Endothelial cell of umbilical vein (primary cell): Measurements from ENCODE around the gene TAS2R38. TPM values are rescaled to one million over a fixed set of nuclear protein-coding genes. Genes with fewer than 3 reads are reported as not detected.

Source experiments
- BruUV-seq: library from RNA; stranded (reverse); fragments of 400-500 nt; replicated peaks from 2 replicates; lab custom pipeline; 2021; lab: Mats Ljungman, UMichigan
- CTCF ChIA-PET: fragments of 300-600, 350-600 bp; sonication (Branson Sonifier 250); formaldehyde crosslinking; loops from one replicate; lab custom pipeline; 2021; ENCODE audit warnings: antibody characterized with exemption, inconsistent platforms; lab: Charles Lee
- POLR2A ChIA-PET: fragments of 300-600, 350-600 bp; sonication (Branson Sonifier 250); formaldehyde crosslinking; loops from one replicate; lab custom pipeline; 2021; ENCODE audit warnings: antibody characterized with exemption, inconsistent platforms; lab: Charles Lee
- DNase-seq: peaks from one replicate; pipeline ENCODE4 v3.0.0-alpha.2; 2011; ENCODE audit warnings: low read depth, low spot score
- FAIRE-seq: peaks from 2 replicates; lab custom pipeline; 2011; peaks lifted over from hg19 to GRCh38; lab: Jason Lieb, UNC
- H2AFZ ChIP-seq: 2 replicates; pipeline ENCODE4 v1.6.0; 2012; ENCODE audit warnings: low read depth, low read length, control low read depth, inconsistent platforms
- H3K27ac ChIP-seq: 2 replicates; pipeline ENCODE4 v1.5.1; 2011; ENCODE audit warnings: low read depth, mild to moderate bottlenecking, control low read depth, low read length, moderate library complexity; ENCODE audit not compliant: insufficient read depth
- H3K27me3 ChIP-seq, 2 experiments: 2 replicates each; pipeline versions ENCODE4 v1.6.0 to v1.6.1; 2011; ENCODE audit warnings: low read length in 2 of 2, mixed read lengths in 1 of 2; ENCODE audit not compliant: control insufficient read depth in 2 of 2, insufficient read depth in 2 of 2
- H3K36me3 ChIP-seq, 2 experiments: 2 replicates in 1 of 2; 3 replicates in 1 of 2; pipeline ENCODE4 v1.5.1; 2011; ENCODE audit warnings: low read length in 2 of 2, mild to moderate bottlenecking in 1 of 2, moderate library complexity in 1 of 2; ENCODE audit not compliant: control insufficient read depth in 2 of 2, insufficient read depth in 2 of 2; ENCODE audit errors: extremely low read depth in 1 of 2
- H3K4me1 ChIP-seq: 3 replicates; pipeline ENCODE4 v1.5.1; 2011; ENCODE audit warnings: mild to moderate bottlenecking, low read length; ENCODE audit not compliant: control insufficient read depth, insufficient read depth; ENCODE audit errors: extremely low read depth
- H3K4me2 ChIP-seq: 2 replicates; pipeline ENCODE4 v1.6.1; 2011; ENCODE audit warnings: low read length, control low read depth, mixed read lengths; ENCODE audit not compliant: insufficient read depth
- H3K4me3 ChIP-seq, 3 experiments: fragments of 200-600 bp in 1 of 3; sonication (generic), shearing (Covaris generic) in 1 of 3; replicated peaks in 1 of 3; 2 replicates each; pipeline ENCODE4 v1.5.1; 2011 to 2016; ENCODE audit warnings: control low read depth in 3 of 3, low read length in 3 of 3, mild to moderate bottlenecking in 2 of 3, inconsistent platforms in 1 of 3, low read depth in 1 of 3, moderate library complexity in 1 of 3; ENCODE audit not compliant: insufficient read depth in 1 of 3
- H3K79me2 ChIP-seq: 2 replicates; pipeline ENCODE4 v1.6.0; 2012; ENCODE audit warnings: low read length, inconsistent platforms; ENCODE audit not compliant: control insufficient read depth, insufficient read depth
- H3K9ac ChIP-seq: replicated peaks from 2 replicates; pipeline ENCODE3; 2011; ENCODE audit warnings: low read length, control low read depth; ENCODE audit not compliant: insufficient read depth; ENCODE audit errors: extremely low read depth
- H3K9me1 ChIP-seq: replicated peaks from 3 replicates; pipeline ENCODE4 v1.6.0; 2011; ENCODE audit warnings: mild to moderate bottlenecking, low read length; ENCODE audit not compliant: control insufficient read depth, insufficient read depth; ENCODE audit errors: extremely low read depth
- H3K9me3 ChIP-seq: replicated peaks from 2 replicates; pipeline ENCODE4 v1.5.1; 2012; ENCODE audit warnings: low read length, inconsistent platforms; ENCODE audit not compliant: control insufficient read depth, insufficient read depth
- H4K20me1 ChIP-seq: replicated peaks from 2 replicates; pipeline ENCODE3; 2011; ENCODE audit warnings: mild to moderate bottlenecking, low read length; ENCODE audit not compliant: control insufficient read depth, insufficient read depth; ENCODE audit errors: extremely low read depth
- CTCF ChIP-seq, 2 donors: IDR thresholded peaks; 1 replicate in 1 of 2; 2 replicates in 1 of 2; pipeline ENCODE4 v1.5.1; 2011; ENCODE audit warnings: low read length in 2 of 2, mild to moderate bottlenecking in 2 of 2, moderate library complexity in 2 of 2, control low read depth in 1 of 2, inconsistent platforms in 1 of 2, low read depth in 1 of 2; ENCODE audit not compliant: insufficient read depth in 1 of 2; ENCODE audit errors: extremely low read depth in 1 of 2
- EZH2 ChIP-seq: IDR thresholded peaks from 2 replicates; pipeline ENCODE4 v1.6.1; 2012; ENCODE audit warnings: borderline replicate concordance, low read depth, mild to moderate bottlenecking, moderate library complexity, low read length, inconsistent platforms; ENCODE audit not compliant: severe bottlenecking
- FOS ChIP-seq: IDR thresholded peaks from 2 replicates; pipeline ENCODE4 v1.6.1; 2011; ENCODE audit warnings: mild to moderate bottlenecking, low read length, moderate library complexity, borderline replicate concordance; ENCODE audit not compliant: insufficient read depth
- JUN ChIP-seq: IDR thresholded peaks from 2 replicates; pipeline ENCODE4 v1.6.1; 2011; ENCODE audit warnings: borderline replicate concordance, low read depth; ENCODE audit not compliant: insufficient read length, insufficient read depth
- POLR2AphosphoS5 ChIP-seq: IDR thresholded peaks from 2 replicates; pipeline ENCODE4 v1.6.1; 2012; ENCODE audit warnings: low read depth, mild to moderate bottlenecking, control low read depth, low read length, moderate library complexity; ENCODE audit not compliant: insufficient read depth
- dilution Hi-C: fragments of 300-500 bp; cut with MboI; formaldehyde crosslinking; loops from one replicate; pipeline ENCODE4 v1.15.0; 2019; ENCODE audit warnings: low sequenced_read_pairs; ENCODE audit not compliant: extremely low pct_ligation_motif_present
- intact Hi-C: fragments of 100-400 bp; cut with micrococcal nuclease; formaldehyde crosslinking; loops from one replicate; pipeline ENCODE4 v1.10.0; 2022
- polyA plus RNA-seq, 4 experiments: library from polyadenylated mRNA; depleted of rRNA in 3 of 4; stranded (reverse) in 3 of 4; unstranded in 1 of 4; fragments of >200 nt; gene quantifications; 2 replicates each; pipeline versions ENCODE4 v1.2.1 to v1.2.3, GENCODE V29; 2011 to 2012; ENCODE audit warnings: missing spikeins in 1 of 4
- total RNA-seq: library from RNA; stranded (reverse); gene quantifications from 2 replicates; pipeline ENCODE4 v1.2.3, GENCODE V29; 2021
- TF ChIP-seq, protein P1 (sequence below): IDR thresholded peaks from 2 replicates; pipeline ENCODE4 v1.6.1; 2011; ENCODE audit not compliant: insufficient read depth, insufficient read length

The TAS2R38 gene
- total and polyA plus RNA-seq, 2 donors (not counting 3 experiments of a cell fraction or from before 2014, with no cell fraction given) = not detected

DNA sequence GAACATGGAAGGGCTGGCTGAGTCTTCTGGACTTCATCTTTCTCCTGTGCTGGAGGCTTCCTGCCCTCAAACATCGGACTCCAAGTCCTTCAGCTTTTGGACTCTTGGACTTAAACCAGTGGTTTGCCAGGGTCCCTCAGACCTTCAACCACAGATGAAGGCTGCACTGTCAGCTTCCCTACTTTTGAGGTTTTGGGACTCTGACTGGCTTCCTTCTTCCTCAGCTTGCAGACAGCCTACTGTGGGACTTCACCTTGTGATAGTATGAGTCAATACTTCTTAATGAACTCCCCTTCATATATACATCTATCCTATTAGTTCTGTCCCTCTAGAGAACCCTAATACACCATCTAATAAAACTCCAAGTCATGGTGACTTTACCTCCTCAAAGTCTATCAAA is 22.8 kb downstream of the TAS2R38 start:
- H3K4me2 ChIP-seq = no peak overlapping the region
- dilution Hi-C loops = no loop called here
- no peaks in the 10 kb centered on the region for H3K36me3 ChIP-seq
- DNase-seq (no peak), FAIRE-seq (no peak)
- peaks cover 2% of the 10 kb centered on the region for H3K9me3 ChIP-seq
- CTCF ChIA-PET = no interaction called here
- BruUV-seq = no TSS peak
- no peak overlapping the region for H2AFZ ChIP-seq
- intact Hi-C loops = no loop called here
- H3K9me1 ChIP-seq = no peaks in the 10 kb centered on the region
- no peaks in the 10 kb centered on the region for H3K79me2 ChIP-seq
- no peaks in the 10 kb centered on the region for H4K20me1 ChIP-seq
- no peaks in the 10 kb centered on the region for H3K4me1 ChIP-seq
- no peak overlapping the region for H3K27ac ChIP-seq
- no peaks in the 10 kb centered on the region for H3K27me3 ChIP-seq
- no peak overlapping the region for H3K4me3 ChIP-seq
- POLR2A ChIA-PET = no interaction called here
- H3K9ac ChIP-seq = no peak overlapping the region
- TF ChIP-seq, protein P1, sequence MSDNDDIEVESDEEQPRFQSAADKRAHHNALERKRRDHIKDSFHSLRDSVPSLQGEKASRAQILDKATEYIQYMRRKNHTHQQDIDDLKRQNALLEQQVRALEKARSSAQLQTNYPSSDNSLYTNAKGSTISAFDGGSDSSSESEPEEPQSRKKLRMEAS = no peak
- TF ChIP-seq FOS = no peak
- no peak for TF ChIP-seq POLR2AphosphoS5
- no peak for TF ChIP-seq CTCF (IDR thresholded peaks at IDR 0.05; ENCODE audit: extremely low read depth in 1 of 2, insufficient read depth in 1 of 2, low read depth in 1 of 2, low read length in 2 of 2)
- TF ChIP-seq JUN = no peak
- no peak for TF ChIP-seq EZH2
